ENCODE results near the gene CLIC1. TPM values are rescaled to one million over a fixed set of nuclear protein-coding genes. Genes with fewer than 3 reads are reported as not detected.
"Not testable (repeated sequence)": the region's sequence is repeated elsewhere in the genome, so short reads cannot be mapped to it uniquely, and the experiment has no call there.

CLIC1 gene
- total and polyA plus RNA-seq, 7 donors = 20.6 to 85.9 (median 37.5) TPM

GRCh38 chr6:31711233-31711632 is 25.1 kb downstream of the CLIC1 start:
- peak in 1 of 4 donors; percentile 32 for ATAC-seq

GRCh38 chr6:31710523-31711219 is 25.7 kb downstream of the CLIC1 start:
- no peak overlapping the region for H3K4me3 ChIP-seq
- DNase-seq = no peak
- no peak for ATAC-seq
- H3K4me1 ChIP-seq = no peaks in the 10 kb centered on the region
- no peaks in the 10 kb centered on the region for H3K36me3 ChIP-seq (ENCODE audit: insufficient read depth in 1 of 2, low read depth in 1 of 2)
- TF ChIP-seq CTCF (IDR thresholded peaks at IDR 0.05) = no peak
- H3K27me3 ChIP-seq (ENCODE audit: insufficient read depth in 3 of 3, low read length in 2 of 3) = no peaks in the 10 kb centered on the region
- no peak overlapping the region for H3K27ac ChIP-seq
- intact Hi-C loops (cut with DNase I) = no loop called here
- H3K9me3 ChIP-seq = no peaks in the 10 kb centered on the region
- 49 to 61% (median 57%) methylated on average over 5 of the region's 5 CpGs for WGBS, 3 donors

More at GRCh38 chr6:31711233-31711632, 25.1 kb downstream of the CLIC1 start:
- H3K36me3 ChIP-seq (ENCODE audit: insufficient read depth in 1 of 2, low read depth in 1 of 2) = no peaks in the 10 kb centered on the region
- no peaks in the 10 kb centered on the region for H3K9me3 ChIP-seq
- H3K27me3 ChIP-seq (ENCODE audit: insufficient read depth in 3 of 3, low read length in 2 of 3) = no peaks in the 10 kb centered on the region
- DNase-seq = no peak
- intact Hi-C loops (cut with DNase I) = no loop called here
- no peak overlapping the region for H3K27ac ChIP-seq
- 68 to 74% (median 73%) methylated on average over 8 of the region's 8 CpGs for WGBS, 3 donors
- no peaks in the 10 kb centered on the region for H3K4me1 ChIP-seq
- no peak for TF ChIP-seq CTCF (IDR thresholded peaks at IDR 0.05)
- H3K4me3 ChIP-seq = no peak overlapping the region

- intact Hi-C loops (cut with DNase I); DNase-seq; H3K9me3 ChIP-seq; H3K36me3 ChIP-seq (ENCODE audit: insufficient read depth in 1 of 2, low read depth in 1 of 2); ATAC-seq; H3K4me3 ChIP-seq; H3K27ac ChIP-seq; H3K27me3 ChIP-seq (ENCODE audit: insufficient read depth in 3 of 3, low read length in 2 of 3); H3K4me1 ChIP-seq: not testable (repeated sequence)
- 91 to 94% (median 91%) methylated on average over 11 of the region's 11 CpGs for WGBS, 3 donors
Observed at GRCh38 chr6:31709157-31709556, 27.2 kb downstream of the CLIC1 start.

- WGBS, 3 donors = 91 to 97% (median 95%) methylated on average over 3 of the region's 3 CpGs
- ATAC-seq = no peak
- no peak for DNase-seq
Observed at GRCh38 chr6:31708224-31708623, 28.1 kb downstream of the CLIC1 start.

GRCh38 chr6:31707701-31708100 is 28.6 kb downstream of the CLIC1 start:
- Histone ChIP-seq H3K4me3 (no peak overlapping the region), H3K36me3 (ENCODE audit: insufficient read depth in 1 of 2, low read depth in 1 of 2) (no peaks in the 10 kb centered on the region), H3K27me3 (ENCODE audit: insufficient read depth in 3 of 3, low read length in 2 of 3) (no peaks in the 10 kb centered on the region), H3K4me1 (peaks cover 5% of the 10 kb centered on the region), H3K27ac (no peak overlapping the region), H3K9me3 (no peaks in the 10 kb centered on the region)
- ATAC-seq (no peak), DNase-seq (no peak)
- intact Hi-C loops (cut with DNase I) = no loop called here
- WGBS, 3 donors = 82 to 89% (median 88%) methylated on average over 10 of the region's 10 CpGs
- no peak for TF ChIP-seq CTCF (IDR thresholded peaks at IDR 0.05)

More at GRCh38 chr6:31708224-31708623, 28.1 kb downstream of the CLIC1 start:
- Histone ChIP-seq H3K36me3 (ENCODE audit: insufficient read depth in 1 of 2, low read depth in 1 of 2) (no peaks in the 10 kb centered on the region), H3K27ac (no peak overlapping the region), H3K9me3 (no peaks in the 10 kb centered on the region), H3K4me3 (no peak overlapping the region), H3K4me1 (peaks cover 5% of the 10 kb centered on the region), H3K27me3 (ENCODE audit: insufficient read depth in 3 of 3, low read length in 2 of 3) (no peaks in the 10 kb centered on the region)
- intact Hi-C loops (cut with DNase I) = no loop called here
- TF ChIP-seq CTCF (IDR thresholded peaks at IDR 0.05) = no peak
